Measurements from ENCODE around the gene PPP1R36. TPM values are rescaled to one million over a fixed set of nuclear protein-coding genes. Genes with fewer than 3 reads are reported as not detected.

PPP1R36 gene
- total and polyA plus RNA-seq, 2 of the 8 experiments (the other 6 are each of a cell fraction or from before 2014, with no cell fraction given): 0.39 to 0.93 TPM

- DNase-seq (ENCODE audit: low read depth in 1 of 2, low spot score in 2 of 2) (no peak), FAIRE-seq (no peak)
- Histone ChIP-seq H3K4me1 (replicated peaks in 1 of 4; ENCODE audit: control insufficient read depth in 3 of 4, insufficient read depth in 4 of 4, low read length in 3 of 4) (no peaks in the 10 kb centered on the region), H4K8ac (ENCODE audit: extremely low read depth, insufficient read depth, low read length) (no peak overlapping the region), H2BK12ac (ENCODE audit: low read depth, low read length) (no peak overlapping the region), H3K79me2 (ENCODE audit: control insufficient read depth in 1 of 2, insufficient read depth in 2 of 2, low read length in 2 of 2) (peaks cover 0 to 4% of the 10 kb centered on the region in 2 experiments; a peak in 1 of 4 replicates), H2BK120ac (replicated peaks; ENCODE audit: low read depth, low read length) (no peak overlapping the region), H4K5ac (ENCODE audit: insufficient read length, low read depth, low read length) (no peak overlapping the region), H3K4ac (replicated peaks; ENCODE audit: insufficient read length, low read depth, low read length) (no peak overlapping the region), H2BK20ac (ENCODE audit: low read length) (no peak overlapping the region), H2BK5ac (ENCODE audit: low read depth, low read length) (no peak overlapping the region), H3K23me2 (ENCODE audit: low read depth, low read length) (no peaks in the 10 kb centered on the region), H3K27me3 (replicated peaks in 1 of 4; ENCODE audit: control insufficient read depth in 3 of 4, extremely low read depth in 1 of 4, insufficient read depth in 3 of 4, low read length in 3 of 4) (no peaks in the 10 kb centered on the region), H4K20me1 (replicated peaks in 1 of 2; ENCODE audit: control insufficient read depth in 1 of 2, insufficient read depth in 2 of 2, low read length in 2 of 2) (no peaks in the 10 kb centered on the region), H3K9me3 (ENCODE audit: insufficient read depth in 2 of 2, low read depth in 1 of 2, low read length in 1 of 2) (no peaks in the 10 kb centered on the region), H4K91ac (replicated peaks; ENCODE audit: insufficient read length, low read length) (no peak overlapping the region), H3K79me1 (ENCODE audit: low read depth, low read length) (no peaks in the 10 kb centered on the region; the same call in 1 of the 2 replicates), H3K4me3 (ENCODE audit: extremely low read depth in 1 of 4, insufficient read depth in 2 of 4, low read depth in 3 of 4, low read length in 4 of 4) (no peak overlapping the region), H3K23ac (ENCODE audit: insufficient read length) (no peak overlapping the region), H3K14ac (ENCODE audit: insufficient read length) (no peak overlapping the region), H3K56ac (replicated peaks; ENCODE audit: insufficient read length, low read depth, low read length) (no peak overlapping the region), H3K27ac (ENCODE audit: low read depth, low read length) (no peak overlapping the region), H3K18ac (ENCODE audit: extremely low read depth, low read length) (no peak overlapping the region), H2BK15ac (ENCODE audit: low read length) (no peak overlapping the region), H3K4me2 (ENCODE audit: insufficient read depth in 1 of 2, low read depth in 2 of 2, low read length in 2 of 2) (no peak overlapping the region), H3K9ac (replicated peaks in 1 of 4; ENCODE audit: extremely low read depth in 1 of 4, low read depth in 3 of 4, low read length in 3 of 4) (no peak overlapping the region), H2AFZ (ENCODE audit: low read length) (no peak overlapping the region), H3K36me3 (ENCODE audit: control insufficient read depth in 2 of 4, insufficient read depth in 4 of 4, low read length in 3 of 4) (peaks cover 0 to 17% (median 7%) of the 10 kb centered on the region in 4 experiments; a peak in 5 of 8 replicates), H2AK5ac (ENCODE audit: low read depth, low read length) (no peak overlapping the region)
- ChIA-PET POLR2A (ENCODE audit: partially characterized antibody) (interaction anchor here (0.6 to 1.8 kb wide), 2 partner anchors 9 to 158 kb away, joined by 3 to 4 read pairs; no protein-coding TSS in a partner anchor), CTCF (ENCODE audit: partially characterized antibody) (interaction anchor here (0.6 to 1.4 kb wide), 3 partner anchors 16 to 274 kb away, joined by 3 to 4 read pairs (median 3); no protein-coding TSS in a partner anchor)
- WGBS, 2 experiments (ENCODE audit: extremely low coverage in 1 of 2, insufficient coverage in 1 of 2, insufficient read length in 1 of 2, insufficient replicate concordance in 2 of 2, low coverage in 1 of 2, low lambda C conversion rate in 2 of 2, missing lambda C conversion rate in 1 of 2): 84% methylated on average over 2 of the region's 2 CpGs; no CpG with 5 or more reads in 1 of the 2 experiments
- no peak for TF ChIP-seq RFX5 (IDR thresholded peaks at IDR 0.05; ENCODE audit: borderline replicate concordance, low read depth, low read length)
- no peak for TF ChIP-seq GABPA (IDR thresholded peaks at IDR 0.05; ENCODE audit: borderline replicate concordance, insufficient read depth, low read length)
- no peak for TF ChIP-seq E2F6 (IDR thresholded peaks at IDR 0.05)
- no peak for TF ChIP-seq CBX8 (IDR thresholded peaks at IDR 0.05; ENCODE audit: borderline replicate concordance, low read depth, low read length)
- no peak for TF ChIP-seq ASH2L (IDR thresholded peaks at IDR 0.05; ENCODE audit: low read length)
- no peak for TF ChIP-seq GTF2F1 (IDR thresholded peaks at IDR 0.05; ENCODE audit: borderline replicate concordance, low read depth, low read length)
- no peak for TF ChIP-seq HDAC6 (IDR thresholded peaks at IDR 0.05; ENCODE audit: low read depth, low read length)
- TF ChIP-seq RNF2 (IDR thresholded peaks at IDR 0.05; ENCODE audit: borderline replicate concordance, low read depth, low read length, missing control alignments, poor library complexity, severe bottlenecking): no peak
- TF ChIP-seq SRF (IDR thresholded peaks at IDR 0.05; ENCODE audit: low read depth, low read length): no peak
- TF ChIP-seq RBBP5 (IDR thresholded peaks at IDR 0.05; ENCODE audit: borderline replicate concordance, low read depth, low read length): no peak
- no peak for TF ChIP-seq EGR1 (IDR thresholded peaks at IDR 0.05; ENCODE audit: borderline replicate concordance, low read depth, low read length)
- no peak for TF ChIP-seq SIX5 (IDR thresholded peaks at IDR 0.05; ENCODE audit: low read depth, low read length)
- no peak for TF ChIP-seq PHF8 (conservative IDR thresholded peaks at IDR 0.05; ENCODE audit: low read depth, low read length)
Measured at GRCh38 chr14:64525354-64525753, 24.4 kb upstream of the PPP1R36 start.
